Measurements from ENCODE around the gene PVALEF. TPM values are rescaled to one million over a fixed set of nuclear protein-coding genes. Genes with fewer than 3 reads are reported as not detected.

The PVALEF gene
- total RNA-seq, 1 donor from 2014 or later: not detected

GRCh38 chr17:81181811-81182185 lies 16.5 kb downstream of the PVALEF start:
- Mint-ChIP-seq H3K9me3 (ENCODE audit: low read depth) (no peaks in the 10 kb centered on the region), H3K27ac (no peak overlapping the region), H3K36me3 (ENCODE audit: insufficient read depth) (no peaks in the 10 kb centered on the region), H3K27me3 (no peaks in the 10 kb centered on the region), H3K4me3 (ENCODE audit: low read depth) (no peak overlapping the region), H3K4me1 (ENCODE audit: low read depth) (no peaks in the 10 kb centered on the region)
- DNase-seq (ENCODE audit: low spot score, unreplicated experiment): no peak
- no peak for TF ChIP-seq CTCF (IDR thresholded peaks at IDR 0.05; ENCODE audit: unreplicated experiment)

- Mint-ChIP-seq H3K27ac (no peak overlapping the region), H3K4me3 (ENCODE audit: low read depth) (no peak overlapping the region)
- no peak for TF ChIP-seq CTCF (IDR thresholded peaks at IDR 0.05; ENCODE audit: unreplicated experiment)
These were observed 17.3 kb downstream of the PVALEF start for GRCh38 chr17:81182596-81182995.

GRCh38 chr17:81183316-81183715 lies 18.0 kb downstream of the PVALEF start:
- no peak for DNase-seq (ENCODE audit: low spot score, unreplicated experiment)
- H3K27ac Mint-ChIP-seq: no peak overlapping the region
- H3K4me1 Mint-ChIP-seq (ENCODE audit: low read depth): no peaks in the 10 kb centered on the region
- no peaks in the 10 kb centered on the region for H3K27me3 Mint-ChIP-seq
- H3K36me3 Mint-ChIP-seq (ENCODE audit: insufficient read depth): no peaks in the 10 kb centered on the region
- TF ChIP-seq CTCF (IDR thresholded peaks at IDR 0.05; ENCODE audit: unreplicated experiment): no peak
- no peak overlapping the region for H3K4me3 Mint-ChIP-seq (ENCODE audit: low read depth)
- H3K9me3 Mint-ChIP-seq (ENCODE audit: low read depth): no peaks in the 10 kb centered on the region

More at GRCh38 chr17:81182596-81182995, 17.3 kb downstream of the PVALEF start:
- Mint-ChIP-seq H3K36me3 (ENCODE audit: insufficient read depth) (no peaks in the 10 kb centered on the region), H3K9me3 (ENCODE audit: low read depth) (no peaks in the 10 kb centered on the region), H3K27me3 (no peaks in the 10 kb centered on the region), H3K4me1 (ENCODE audit: low read depth) (no peaks in the 10 kb centered on the region)
- DNase-seq (ENCODE audit: low spot score, unreplicated experiment): no peak

- H3K4me1 Mint-ChIP-seq (ENCODE audit: low read depth): no peaks in the 10 kb centered on the region
- no peaks in the 10 kb centered on the region for H3K36me3 Mint-ChIP-seq (ENCODE audit: insufficient read depth)
- no peak overlapping the region for H3K4me3 Mint-ChIP-seq (ENCODE audit: low read depth)
- TF ChIP-seq CTCF (IDR thresholded peaks at IDR 0.05; ENCODE audit: unreplicated experiment): no peak
- H3K9me3 Mint-ChIP-seq (ENCODE audit: low read depth): no peaks in the 10 kb centered on the region
- no peak overlapping the region for H3K27ac Mint-ChIP-seq
- no peaks in the 10 kb centered on the region for H3K27me3 Mint-ChIP-seq
- no peak for DNase-seq (ENCODE audit: low spot score, unreplicated experiment)
These were observed 18.5 kb downstream of the PVALEF start for GRCh38 chr17:81183807-81184206.

GRCh38 chr17:81184555-81184954 lies 19.2 kb downstream of the PVALEF start:
- H3K27ac Mint-ChIP-seq: no peak overlapping the region
- no peaks in the 10 kb centered on the region for H3K4me1 Mint-ChIP-seq (ENCODE audit: low read depth)
- no peak for DNase-seq (ENCODE audit: low spot score, unreplicated experiment)
- H3K36me3 Mint-ChIP-seq (ENCODE audit: insufficient read depth): no peaks in the 10 kb centered on the region
- no peaks in the 10 kb centered on the region for H3K27me3 Mint-ChIP-seq
- H3K4me3 Mint-ChIP-seq (ENCODE audit: low read depth): no peak overlapping the region
- H3K9me3 Mint-ChIP-seq (ENCODE audit: low read depth): no peaks in the 10 kb centered on the region
- TF ChIP-seq CTCF (IDR thresholded peaks at IDR 0.05; ENCODE audit: unreplicated experiment): no peak
